ENCODE data around the gene SERINC1.

The SERINC1 gene

DNA sequence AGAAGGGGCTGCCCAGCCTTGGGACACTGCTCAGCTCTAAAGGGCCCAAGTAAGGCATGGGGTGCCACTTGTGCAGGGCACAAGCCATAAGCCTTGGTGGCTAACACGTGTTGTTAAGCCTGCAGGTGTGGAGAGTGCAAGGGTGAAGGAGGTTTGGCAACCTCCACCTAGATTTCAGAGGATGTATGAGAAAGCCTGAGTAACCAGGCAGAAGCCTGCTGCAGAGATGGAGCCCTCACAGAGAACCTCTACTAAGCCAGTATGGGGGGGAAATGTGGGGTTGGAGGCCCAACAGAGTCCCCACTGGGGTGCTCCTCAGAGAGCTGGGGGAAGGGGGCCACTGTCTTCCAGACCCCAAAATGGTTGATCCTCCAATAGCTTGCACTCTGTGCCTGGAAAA is 32.6 kb downstream of the SERINC1 start:
- no peak for DNase-seq (ENCODE audit: low read depth in 1 of 2, low spot score in 1 of 2)

DNA sequence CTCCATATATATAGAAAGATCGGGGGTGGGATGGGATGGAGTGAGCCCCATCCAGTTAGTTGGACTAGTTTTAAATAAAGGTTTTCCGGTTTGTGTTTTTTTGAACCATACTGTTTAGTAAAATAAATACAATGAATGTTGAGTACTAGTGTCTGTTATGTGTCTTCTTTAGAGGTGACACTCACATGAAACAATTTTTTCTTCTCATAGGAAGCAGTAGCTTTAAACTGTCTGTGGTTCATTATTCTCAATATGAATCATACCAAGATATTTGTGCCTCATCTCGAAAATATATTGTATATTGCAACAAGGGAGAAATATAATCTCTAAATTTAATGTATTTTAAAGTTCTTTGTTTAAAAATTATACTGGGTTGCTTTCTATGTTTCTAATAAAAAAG is 38.8 kb downstream of the SERINC1 start:
- DNase-seq (ENCODE audit: low read depth in 1 of 2, low spot score in 1 of 2): no peak

DNA sequence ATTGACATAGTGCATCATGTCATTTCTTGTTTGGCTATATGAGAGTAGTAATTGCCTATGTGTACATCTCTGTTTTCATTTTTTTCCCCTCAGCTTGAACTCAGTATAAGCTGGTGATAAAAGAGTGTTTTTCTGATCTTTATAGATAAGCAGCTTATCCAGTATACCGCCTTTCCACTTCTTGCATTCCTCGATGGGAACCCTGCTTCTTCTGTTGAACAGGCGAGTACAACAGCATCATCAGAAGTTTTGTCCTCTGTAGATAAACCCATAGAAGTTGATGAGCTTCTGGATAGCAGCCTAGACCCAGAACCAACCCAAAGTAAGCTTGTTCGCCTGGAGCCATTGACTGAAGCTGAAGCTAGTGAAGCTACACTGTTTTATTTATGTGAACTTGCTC is 39.8 kb downstream of the SERINC1 start:
- DNase-seq (ENCODE audit: low read depth in 1 of 2, low spot score in 1 of 2): no peak

DNA sequence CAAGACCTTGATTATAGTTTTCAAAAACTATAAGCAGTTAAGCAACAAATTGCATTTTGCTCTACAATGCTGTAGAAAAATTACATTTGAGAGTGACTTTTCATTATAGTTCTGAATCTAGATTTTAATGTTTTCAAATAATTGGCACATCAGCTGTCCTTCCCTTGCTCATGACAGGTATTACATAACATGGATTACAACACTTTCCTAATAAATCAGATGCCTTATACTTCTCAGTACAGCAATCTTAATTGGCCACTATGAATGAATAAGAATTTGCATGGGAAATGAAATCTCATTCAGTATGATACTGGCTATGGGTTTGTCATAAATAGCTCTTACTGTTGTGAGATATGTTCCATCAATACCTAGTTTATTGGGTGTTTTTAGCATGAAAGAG is 42.3 kb downstream of the SERINC1 start:
- DNase-seq (ENCODE audit: low read depth in 1 of 2, low spot score in 1 of 2): no peak

DNA sequence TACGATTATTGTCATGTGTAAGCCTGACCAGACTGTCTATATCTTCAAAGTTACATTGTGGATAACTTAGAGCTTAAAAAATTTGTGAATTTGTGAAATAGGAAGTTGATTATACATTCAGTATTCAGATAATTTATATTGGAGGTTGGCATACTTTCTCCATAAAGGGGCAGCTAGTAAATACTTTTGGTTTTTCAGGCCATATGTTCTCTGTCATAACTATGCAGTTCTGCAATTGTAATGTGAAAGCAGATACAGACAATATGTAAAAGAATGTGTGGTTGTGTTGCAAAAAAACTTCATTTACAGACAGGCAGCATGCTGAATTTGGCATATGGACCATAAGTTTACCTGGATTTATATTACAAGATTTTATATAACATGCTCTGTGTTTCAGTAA is 42.8 kb downstream of the SERINC1 start:
- DNase-seq (ENCODE audit: low read depth in 1 of 2, low spot score in 1 of 2): no peak

DNA sequence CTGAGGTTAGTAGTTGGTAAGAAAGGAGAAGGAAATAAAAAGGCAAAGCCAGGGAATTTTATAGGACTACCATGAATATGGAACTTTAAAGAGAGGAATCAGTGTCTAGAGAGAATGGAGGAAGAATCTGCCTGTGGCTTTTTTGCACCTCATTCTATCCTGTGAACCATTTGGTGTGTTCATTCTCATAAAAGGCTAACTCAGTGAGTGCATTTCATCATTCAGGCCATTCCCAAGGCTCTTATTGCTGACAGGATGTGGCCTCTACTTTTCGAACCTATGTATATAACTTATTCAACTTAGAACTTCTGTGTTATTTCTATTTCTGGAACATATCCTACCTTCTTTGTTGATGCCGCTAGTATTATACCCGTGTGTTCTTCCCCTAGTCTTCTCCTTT is 45.0 kb downstream of the SERINC1 start:
- DNase-seq (ENCODE audit: low read depth in 1 of 2, low spot score in 1 of 2): no peak

DNA sequence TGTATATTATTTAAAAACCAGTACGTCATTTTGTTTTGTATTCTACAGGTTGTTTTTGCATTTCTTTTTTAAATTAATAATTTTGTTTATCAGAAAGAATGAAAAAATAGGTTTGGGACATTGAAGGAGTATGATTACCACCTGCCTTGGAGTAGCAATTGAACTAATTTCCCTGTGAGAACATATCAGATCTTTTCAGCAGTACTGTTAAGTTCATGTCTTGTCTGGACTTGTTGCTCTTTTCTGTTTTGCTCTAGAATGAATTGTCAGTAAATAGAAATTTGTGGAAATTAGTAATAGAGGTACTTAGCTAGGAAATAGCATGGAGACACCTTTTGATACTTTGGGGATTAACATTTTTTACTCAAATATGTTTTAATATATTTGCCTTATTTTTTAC is 47.9 kb downstream of the SERINC1 start:
- DNase-seq (ENCODE audit: low read depth in 1 of 2, low spot score in 1 of 2): no peak

DNA sequence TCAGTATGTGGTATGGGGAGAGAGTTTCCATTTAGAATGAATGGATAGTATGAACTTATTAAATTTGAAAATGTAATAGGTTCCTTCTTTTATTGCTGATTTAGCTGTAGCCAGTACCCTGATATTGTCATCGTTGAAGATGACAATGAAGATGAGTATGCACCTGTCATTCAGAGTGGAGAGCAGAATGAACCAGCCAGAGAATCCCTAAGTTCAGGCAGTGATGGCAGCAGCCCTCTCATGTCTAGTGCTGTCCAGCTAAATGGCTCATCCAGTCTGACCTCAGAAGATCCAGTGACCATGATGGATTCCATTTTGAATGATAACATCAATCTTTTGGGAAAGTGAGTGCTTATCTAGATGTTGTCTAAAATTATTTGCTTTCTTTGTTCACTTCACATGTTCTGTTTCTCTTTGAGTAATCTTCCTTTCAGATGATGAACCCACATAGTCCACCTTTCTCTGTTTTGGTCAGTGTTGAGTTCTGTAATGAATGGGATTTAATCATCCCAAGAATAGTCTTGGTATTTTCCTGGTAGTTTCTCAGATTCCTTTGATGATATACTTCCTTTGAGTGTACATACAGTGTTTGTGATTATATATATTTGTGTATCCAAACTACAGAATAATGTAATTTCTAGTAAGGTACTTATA is 48.9 kb downstream of the SERINC1 start:
- no peak for DNase-seq (ENCODE audit: low read depth in 1 of 2, low spot score in 1 of 2)

DNA sequence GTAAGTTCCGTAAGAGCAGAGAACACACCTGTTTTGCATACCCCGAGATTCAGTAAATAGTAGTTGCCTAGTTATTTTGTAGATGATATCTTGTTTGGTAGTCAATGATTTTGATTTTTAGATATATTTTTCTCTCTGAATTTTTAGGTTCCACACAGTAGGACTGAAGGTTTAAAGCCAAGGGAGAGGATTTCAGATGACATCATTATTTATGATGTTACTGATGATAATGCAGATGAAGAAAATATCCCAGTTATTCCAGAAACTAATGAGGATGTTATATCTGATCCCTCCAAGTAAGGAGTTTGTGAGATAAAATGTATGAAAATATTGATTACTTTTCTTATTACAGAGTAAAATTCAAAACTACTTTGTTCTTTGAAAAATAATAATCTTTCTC is 49.6 kb downstream of the SERINC1 start:
- no peak for DNase-seq (ENCODE audit: low read depth in 1 of 2, low spot score in 1 of 2)

DNA sequence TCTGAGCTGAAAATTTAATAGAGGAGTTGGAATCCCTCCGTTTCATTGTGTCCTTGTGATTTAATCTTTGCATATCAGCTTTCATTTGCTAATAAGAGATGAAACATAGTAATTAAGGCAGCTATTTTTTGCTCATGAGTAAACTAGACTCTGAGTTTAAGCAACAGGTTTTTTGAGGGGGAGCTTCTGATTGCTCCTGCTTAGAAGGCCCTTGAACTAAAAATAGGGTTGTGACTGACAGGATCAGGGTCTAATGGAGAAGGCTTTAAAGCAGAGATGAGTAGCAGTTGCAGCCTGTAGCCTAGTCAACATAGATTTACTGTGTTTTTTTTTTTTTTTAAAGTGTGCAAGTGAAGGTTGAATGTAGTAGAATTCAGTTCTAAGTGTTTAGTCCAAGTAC is 54.8 kb downstream of the SERINC1 start:
- DNase-seq (ENCODE audit: low read depth in 1 of 2, low spot score in 1 of 2): no peak

DNA sequence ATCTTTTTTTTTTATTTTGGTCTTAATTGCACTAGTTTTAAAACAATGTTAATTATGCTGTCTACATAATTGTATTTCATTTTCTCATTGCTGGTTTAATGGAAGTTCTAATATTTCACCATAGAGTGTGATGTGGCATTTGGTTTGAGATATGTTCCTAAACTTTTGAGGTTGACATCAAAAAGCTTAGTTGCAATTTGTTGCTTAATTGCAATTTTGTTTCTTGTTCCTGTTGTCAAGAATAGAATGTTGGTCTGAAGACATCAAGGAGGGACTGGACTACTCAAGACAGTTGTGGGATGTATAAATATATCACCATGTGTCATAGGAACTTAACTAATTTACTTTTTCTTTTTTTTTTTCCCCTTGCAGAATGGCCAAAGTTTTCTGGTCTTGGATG is 59.6 kb downstream of the SERINC1 start:
- DNase-seq (ENCODE audit: low read depth in 1 of 2, low spot score in 1 of 2): no peak

DNA sequence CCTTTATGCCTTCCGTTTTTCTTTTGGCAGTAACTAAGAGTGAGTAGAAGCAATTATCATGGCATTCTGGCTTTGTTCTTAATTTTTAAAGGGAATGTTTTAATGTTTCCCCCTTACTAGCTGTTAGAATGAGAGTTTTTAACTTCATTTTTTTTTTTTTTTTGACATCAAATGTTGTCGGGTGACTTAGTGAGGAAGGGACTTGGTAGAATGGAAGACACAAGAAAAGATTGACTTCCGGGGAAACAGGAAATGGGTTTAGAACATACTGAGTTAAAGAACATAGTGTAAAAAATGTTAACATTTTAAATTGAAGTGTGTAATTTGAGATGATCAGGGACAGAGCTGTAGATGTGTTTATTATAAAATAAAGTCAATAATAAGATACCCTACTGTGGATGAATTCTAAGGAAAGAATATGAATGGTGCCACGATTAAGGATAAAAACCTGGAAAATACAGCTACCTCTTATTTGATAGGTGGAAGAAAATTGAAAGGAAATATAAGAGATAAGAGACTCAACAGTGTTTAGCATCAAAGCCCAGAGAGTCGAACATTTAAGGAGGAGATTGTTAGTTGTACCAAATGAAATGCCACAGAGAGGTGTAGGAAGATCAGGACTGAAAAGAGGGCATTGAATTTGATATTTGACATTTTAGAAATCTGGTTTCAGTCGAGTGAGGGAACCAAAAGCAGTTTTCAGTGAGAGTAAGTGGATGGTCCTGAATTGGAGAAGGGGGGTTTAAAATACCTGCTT is 62.7 kb downstream of the SERINC1 start:
- DNase-seq (ENCODE audit: low read depth in 1 of 2, low spot score in 1 of 2): no peak

DNA sequence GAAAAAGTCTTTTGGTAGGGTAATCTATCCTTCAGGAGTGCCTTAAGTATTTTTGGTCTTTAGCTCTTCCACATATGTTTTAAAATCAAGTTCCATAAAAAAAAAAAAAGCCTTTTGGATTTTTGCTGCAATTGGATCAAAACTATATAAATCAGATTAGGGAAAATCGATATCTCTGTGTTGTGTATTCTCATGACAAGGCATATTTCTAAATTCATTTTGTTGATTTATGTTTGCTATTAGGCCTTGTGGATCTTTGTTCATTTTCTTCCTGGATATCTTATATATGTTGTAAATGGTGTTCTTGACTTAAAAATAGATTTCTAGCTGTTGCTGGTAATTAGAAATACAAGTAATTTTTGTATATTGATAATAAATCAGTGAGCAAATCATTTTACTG is 63.4 kb downstream of the SERINC1 start:
- DNase-seq (ENCODE audit: low read depth in 1 of 2, low spot score in 1 of 2): no peak

DNA sequence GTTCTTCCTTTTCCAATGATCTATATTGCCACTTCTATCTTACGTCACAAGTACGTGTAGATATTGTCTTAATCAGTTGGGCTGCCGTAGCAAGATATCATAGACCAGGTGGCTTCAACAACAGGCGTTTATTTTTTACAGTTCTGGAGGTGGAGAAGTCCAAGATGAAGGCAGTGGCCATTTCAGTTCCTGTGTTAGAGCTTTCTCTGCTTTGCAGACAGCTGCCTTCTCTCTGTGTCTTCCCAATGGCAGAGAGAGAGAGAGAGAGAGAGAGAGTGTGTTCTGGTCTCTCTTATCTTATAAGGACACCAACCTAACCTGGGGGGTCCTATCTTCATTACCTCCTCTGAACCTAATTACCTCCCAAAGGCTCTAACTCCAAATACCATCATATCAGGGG is 63.9 kb downstream of the SERINC1 start:
- no peak for DNase-seq (ENCODE audit: low read depth in 1 of 2, low spot score in 1 of 2)

DNA sequence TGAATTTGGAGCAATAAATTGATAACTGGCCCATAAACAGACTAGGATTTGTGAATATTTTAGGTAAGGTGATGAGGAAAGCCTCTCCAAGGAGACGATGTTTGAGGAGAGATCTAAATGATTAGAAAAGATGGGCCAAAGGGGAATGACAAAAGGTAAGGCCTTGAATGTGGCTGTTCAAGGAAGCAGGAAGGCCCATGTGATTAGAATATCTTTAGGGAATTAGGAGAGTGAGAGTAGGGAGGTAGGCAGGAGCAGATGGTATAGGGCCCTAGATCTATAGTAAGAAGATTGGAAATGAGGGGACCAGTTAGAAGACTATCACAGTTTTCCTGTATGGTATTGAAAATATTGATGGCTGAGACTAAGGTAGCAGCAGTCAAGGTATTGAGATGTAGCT is 65.4 kb downstream of the SERINC1 start:
- DNase-seq (ENCODE audit: low read depth in 1 of 2, low spot score in 1 of 2): no peak

DNA sequence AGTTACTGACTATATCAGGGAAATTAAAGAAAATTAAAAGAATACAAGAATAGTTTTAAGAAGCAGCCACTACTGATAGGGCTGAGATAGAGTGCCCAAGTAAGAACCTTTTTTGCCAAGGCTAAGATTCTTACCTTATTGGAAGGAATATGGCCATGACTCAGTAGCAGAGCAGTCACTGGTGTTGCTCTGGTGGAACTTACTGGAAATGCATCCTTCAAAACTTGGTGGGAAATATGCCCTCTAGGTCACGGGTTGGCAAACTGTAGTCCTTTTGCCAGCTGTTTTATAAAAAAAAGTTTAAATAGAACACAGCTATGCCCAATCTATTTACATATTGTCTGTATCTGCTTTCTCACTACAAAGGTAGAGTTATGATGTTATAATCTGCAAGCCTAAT is 66.2 kb downstream of the SERINC1 start:
- no peak for DNase-seq (ENCODE audit: low read depth in 1 of 2, low spot score in 1 of 2)

DNA sequence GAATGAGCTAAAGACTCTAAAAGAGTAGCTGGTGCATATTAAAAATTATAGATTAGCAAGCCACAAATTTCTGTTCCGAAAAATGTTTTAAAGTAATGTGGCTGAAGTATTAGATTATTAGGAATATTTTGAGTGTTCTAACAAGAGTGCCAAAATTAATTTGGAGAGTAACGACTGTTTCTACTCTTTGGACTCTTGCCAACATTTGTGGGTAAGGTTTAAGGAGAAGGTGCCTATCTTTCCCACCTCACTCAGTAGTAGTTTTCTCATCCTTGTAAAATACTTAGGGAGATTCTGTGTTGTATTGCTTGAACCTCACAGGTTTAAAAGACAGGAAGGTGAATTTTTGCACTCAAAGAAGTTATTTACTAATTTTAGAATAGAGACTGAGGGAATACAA is 67.2 kb downstream of the SERINC1 start:
- no peak for DNase-seq (ENCODE audit: low read depth in 1 of 2, low spot score in 1 of 2)

DNA sequence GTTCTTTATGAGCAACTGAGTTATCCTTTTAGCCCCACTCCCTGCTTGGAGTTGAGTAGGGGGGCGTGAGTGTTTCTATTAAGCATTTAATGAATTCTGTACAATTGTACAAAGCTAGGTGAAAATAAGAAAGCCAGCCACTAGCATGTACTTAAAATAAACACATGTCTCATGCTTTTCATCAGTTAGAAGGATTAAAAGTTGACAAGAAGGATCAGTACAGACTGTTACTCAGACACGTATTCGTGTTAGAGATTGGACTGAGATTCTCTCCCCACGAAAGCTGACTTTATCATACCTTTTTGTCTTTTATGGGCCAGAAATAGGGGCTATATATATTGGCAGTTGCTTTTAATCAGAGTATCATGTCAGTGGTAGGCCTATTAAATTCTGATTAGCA is 70.5 kb downstream of the SERINC1 start:
- no peak for DNase-seq (ENCODE audit: low read depth in 1 of 2, low spot score in 1 of 2)

DNA sequence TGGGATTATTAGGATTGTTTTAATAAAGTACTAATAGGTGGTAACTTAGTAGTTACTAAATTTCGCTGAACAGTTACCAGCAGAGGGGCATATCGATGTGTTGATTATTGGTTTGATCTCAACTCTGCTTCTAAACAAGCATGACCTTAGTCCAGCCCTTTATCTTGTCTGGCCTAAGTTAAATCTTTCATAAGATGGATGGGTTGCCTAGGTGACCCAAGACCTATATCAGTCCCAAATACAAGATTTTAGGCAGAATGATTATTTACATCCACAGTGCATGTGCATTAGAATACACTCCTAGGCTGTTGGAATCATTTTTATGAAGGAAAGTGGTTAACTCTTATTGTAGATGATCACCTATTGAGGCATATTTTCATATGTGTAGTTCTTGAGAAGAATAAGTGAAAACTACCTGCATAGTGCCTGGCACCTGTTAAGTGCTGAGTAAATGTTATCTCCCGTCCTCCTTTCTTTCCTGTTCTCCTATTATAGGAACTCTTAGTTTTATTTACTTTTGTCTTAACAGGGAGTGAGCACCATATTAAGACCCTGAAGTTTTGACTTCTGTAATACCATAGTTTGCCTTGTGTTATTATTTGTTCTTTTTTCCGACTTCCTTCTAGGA is 71.0 kb downstream of the SERINC1 start:
- no peak for DNase-seq (ENCODE audit: low read depth in 1 of 2, low spot score in 1 of 2)

DNA sequence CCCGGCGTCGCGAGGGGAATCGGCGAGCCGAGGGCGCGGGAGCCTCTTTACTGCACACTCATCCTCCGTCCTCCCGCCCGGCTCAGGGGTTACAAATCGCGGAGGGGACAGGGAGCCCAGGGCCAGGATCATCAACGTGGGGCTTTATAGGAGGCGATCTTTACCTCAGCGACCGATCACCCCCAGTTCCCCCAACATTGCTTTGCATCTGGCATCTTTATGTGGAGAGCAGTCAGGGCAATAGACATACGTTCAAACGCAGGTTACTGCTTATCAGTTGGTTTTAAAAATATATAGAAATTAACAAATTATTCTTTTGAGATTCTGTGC is 71.5 kb downstream of the SERINC1 start:
- peak in 1 of 2 donors; percentile 4 for DNase-seq (ENCODE audit: low read depth in 1 of 2, low spot score in 1 of 2)

DNA sequence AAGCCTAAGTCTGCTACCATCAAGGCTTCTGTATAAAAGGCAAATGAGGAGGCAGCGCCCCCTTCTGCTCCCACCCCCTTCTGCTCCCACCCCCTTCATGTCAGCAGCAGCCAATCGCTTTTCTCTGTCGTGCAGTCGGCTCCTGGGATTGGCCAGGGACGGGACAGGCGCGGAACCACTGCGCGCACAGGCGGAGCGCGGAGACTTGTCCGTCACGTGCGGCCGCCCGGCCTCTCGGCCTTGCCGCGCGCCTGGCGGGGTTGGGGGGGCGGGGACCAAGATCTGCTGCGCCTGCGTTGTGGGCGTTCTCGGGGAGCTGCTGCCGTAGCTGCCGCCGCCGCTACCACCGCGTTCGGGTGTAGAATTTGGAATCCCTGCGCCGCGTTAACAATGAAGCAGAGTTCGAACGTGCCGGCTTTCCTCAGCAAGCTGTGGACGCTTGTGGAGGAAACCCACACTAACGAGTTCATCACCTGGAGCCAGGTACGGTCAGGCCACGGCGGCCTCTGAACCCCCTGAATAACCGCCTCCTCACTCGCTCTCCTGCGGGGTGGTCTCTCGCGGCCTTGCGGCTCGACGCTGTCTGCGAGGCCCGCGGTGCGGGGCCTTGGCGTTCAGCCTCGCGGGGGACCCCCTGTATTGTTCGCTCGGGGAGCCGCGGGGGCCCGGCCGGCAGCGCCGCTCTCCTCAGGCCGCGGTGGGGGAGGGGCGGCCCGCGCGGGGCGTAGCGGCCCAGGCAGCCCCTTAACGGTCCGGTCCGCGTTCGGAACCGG is 72.1 kb downstream of the SERINC1 start, which contains the start of gene HSF2:
TSS of gene HSF2 (plus strand) at position 305 of the 773 bp plus-strand sequence. CDS start at position 391, 86 bp downstream.
- peak; percentile 80 to 94 for DNase-seq (ENCODE audit: low read depth in 1 of 2, low spot score in 1 of 2)

DNA sequence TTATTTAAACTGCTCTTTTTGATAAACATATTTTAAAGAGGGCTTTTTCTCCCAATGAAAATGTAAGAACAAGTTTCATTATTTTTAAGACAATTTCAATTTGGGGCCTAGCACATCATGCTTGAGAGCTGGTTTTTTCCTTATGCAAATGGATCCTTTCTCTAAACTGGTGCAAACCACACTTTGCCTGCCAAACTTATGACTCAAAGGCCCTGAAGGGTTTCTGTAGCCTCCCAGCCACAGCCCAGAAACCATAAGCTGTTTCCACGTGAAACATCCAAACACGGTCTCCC is 72.6 kb downstream of the SERINC1 start:
- DNase-seq (ENCODE audit: low read depth in 1 of 2, low spot score in 1 of 2): no peak

Measured in activated CD4-positive, alpha-beta T cell treated with anti-CD3 and anti-CD28 coated beads, Interleukin-2, amount 50 U/mL, for 24 hours (primary cell).